ENCODE measurements around the gene IGFBP5. TPM values are rescaled to one million over a fixed set of nuclear protein-coding genes. Genes with fewer than 3 reads are reported as not detected.

IGFBP5 gene
- total and polyA plus RNA-seq, 2 of the 8 experiments (the other 6 are each of a cell fraction or from before 2014, with no cell fraction given) = 2.2 to 2.5 TPM

- Histone ChIP-seq H2BK15ac (ENCODE audit: low read length) (no peak overlapping the region), H4K5ac (ENCODE audit: insufficient read length, low read depth, low read length) (no peak overlapping the region), H2BK5ac (ENCODE audit: low read depth, low read length) (no peak overlapping the region), H3K14ac (ENCODE audit: insufficient read length) (no peak overlapping the region), H3K56ac (replicated peaks; ENCODE audit: insufficient read length, low read depth, low read length) (no peak overlapping the region), H3K36me3 (ENCODE audit: control insufficient read depth in 2 of 4, insufficient read depth in 4 of 4, low read length in 3 of 4) (no peaks in the 10 kb centered on the region), H3K4me3 (ENCODE audit: extremely low read depth in 1 of 4, insufficient read depth in 2 of 4, low read depth in 3 of 4, low read length in 4 of 4) (no peak overlapping the region), H3K23ac (ENCODE audit: insufficient read length) (no peak overlapping the region), H2AFZ (ENCODE audit: low read length) (no peak overlapping the region), H3K9ac (replicated peaks in 1 of 4; ENCODE audit: extremely low read depth in 1 of 4, low read depth in 3 of 4, low read length in 3 of 4) (no peak overlapping the region), H3K27ac (ENCODE audit: low read depth, low read length) (no peak overlapping the region), H3K9me3 (ENCODE audit: insufficient read depth in 2 of 2, low read depth in 1 of 2, low read length in 1 of 2) (no peaks in the 10 kb centered on the region), H3K4me2 (ENCODE audit: insufficient read depth in 1 of 2, low read depth in 2 of 2, low read length in 2 of 2) (no peak overlapping the region; a peak in 1 of 4 replicates), H3K27me3 (replicated peaks in 1 of 4; ENCODE audit: control insufficient read depth in 3 of 4, extremely low read depth in 1 of 4, insufficient read depth in 3 of 4, low read length in 3 of 4) (peaks cover 0 to 14% (median 12%) of the 10 kb centered on the region in 4 experiments; a peak in 6 of 7 replicates), H3K79me1 (ENCODE audit: low read depth, low read length) (no peaks in the 10 kb centered on the region), H3K23me2 (ENCODE audit: low read depth, low read length) (peaks cover 19% of the 10 kb centered on the region; the same call in 1 of the 2 replicates), H4K8ac (ENCODE audit: extremely low read depth, insufficient read depth, low read length) (no peak overlapping the region), H3K18ac (ENCODE audit: extremely low read depth, low read length) (no peak overlapping the region; the same call in 1 of the 2 replicates), H2AK5ac (ENCODE audit: low read depth, low read length) (no peak overlapping the region), H2BK120ac (replicated peaks; ENCODE audit: low read depth, low read length) (no peak overlapping the region), H4K20me1 (replicated peaks in 1 of 2; ENCODE audit: control insufficient read depth in 1 of 2, insufficient read depth in 2 of 2, low read length in 2 of 2) (no peaks in the 10 kb centered on the region), H3K79me2 (ENCODE audit: control insufficient read depth in 1 of 2, insufficient read depth in 2 of 2, low read length in 2 of 2) (no peaks in the 10 kb centered on the region), H2BK20ac (ENCODE audit: low read length) (no peak overlapping the region), H4K91ac (replicated peaks; ENCODE audit: insufficient read length, low read length) (no peak overlapping the region), H3K4ac (replicated peaks; ENCODE audit: insufficient read length, low read depth, low read length) (no peak overlapping the region), H2BK12ac (ENCODE audit: low read depth, low read length) (no peak overlapping the region), H3K4me1 (replicated peaks in 1 of 4; ENCODE audit: control insufficient read depth in 3 of 4, insufficient read depth in 4 of 4, low read length in 3 of 4) (peaks cover 9 to 19% (median 12%) of the 10 kb centered on the region in 4 experiments; a peak in 6 of 7 replicates)
- ChIA-PET CTCF (ENCODE audit: partially characterized antibody) (interaction anchor here (0.7 to 5.0 kb wide), 17 partner anchors 9 to 1067 kb away, joined by 3 to 33 read pairs (median 5); no protein-coding TSS in a partner anchor), POLR2A (ENCODE audit: partially characterized antibody) (no interaction called here)
- WGBS, 2 experiments (ENCODE audit: extremely low coverage in 1 of 2, insufficient coverage in 1 of 2, insufficient read length in 1 of 2, insufficient replicate concordance in 2 of 2, low coverage in 1 of 2, low lambda C conversion rate in 2 of 2, missing lambda C conversion rate in 1 of 2) = 89% methylated on average over 3 of the region's 3 CpGs; no CpG with 5 or more reads in 1 of the 2 experiments
- FAIRE-seq (no peak), DNase-seq (ENCODE audit: low read depth in 1 of 2, low spot score in 2 of 2) (no peak)
- TF ChIP-seq PHF8 (conservative IDR thresholded peaks at IDR 0.05; ENCODE audit: low read depth, low read length) = no peak
- no peak for TF ChIP-seq SIRT6 (IDR thresholded peaks at IDR 0.05; ENCODE audit: low read length)
- no peak for TF ChIP-seq BACH1 (IDR thresholded peaks at IDR 0.05; ENCODE audit: low read length)
- no peak for TF ChIP-seq SUZ12 (IDR thresholded peaks at IDR 0.05; ENCODE audit: low read length)
- no peak for TF ChIP-seq ZNF274 (IDR thresholded peaks at IDR 0.05; ENCODE audit: borderline replicate concordance, extremely low read depth, low read length)
- TF ChIP-seq NRF1 (IDR thresholded peaks at IDR 0.05; ENCODE audit: low read depth, low read length) = no peak
- no peak for TF ChIP-seq KDM4A (IDR thresholded peaks at IDR 0.05; ENCODE audit: low read depth, low read length, severe bottlenecking)
- no peak for TF ChIP-seq E2F6 (IDR thresholded peaks at IDR 0.05)
- TF ChIP-seq CBX8 (IDR thresholded peaks at IDR 0.05; ENCODE audit: borderline replicate concordance, low read depth, low read length) = no peak
- no peak for TF ChIP-seq ASH2L (IDR thresholded peaks at IDR 0.05; ENCODE audit: low read length)
- TF ChIP-seq TBP (IDR thresholded peaks at IDR 0.05; ENCODE audit: low read depth, low read length) = no peak
- TF ChIP-seq MAFK (IDR thresholded peaks at IDR 0.05; ENCODE audit: low read depth, low read length) = no peak
- no peak for TF ChIP-seq KDM1A (IDR thresholded peaks at IDR 0.05; ENCODE audit: borderline replicate concordance, low read length)
- TF ChIP-seq SP4 (IDR thresholded peaks at IDR 0.05; ENCODE audit: low read length) = no peak
- TF ChIP-seq JUN (IDR thresholded peaks at IDR 0.05; ENCODE audit: low read depth, low read length) = no peak
Observed at GRCh38 chr2:216689397-216689796, 6.0 kb downstream of the IGFBP5 start.

Data from H1 (cell line).